A673 (cell line): ENCODE results near the gene XYLT1.

Source experiments
- CTCF ChIP-seq: fragments of 300-800, 200-600 bp; sonication (generic); conservative IDR thresholded peaks from 2 replicates; pipeline ENCODE4 v1.5.1; 2017; ENCODE audit warnings: low read depth, mild to moderate bottlenecking, antibody characterized with exemption, low read length, moderate library complexity, mixed read lengths
- EZH2 ChIP-seq: fragments of 200-600 bp; sonication (generic); IDR thresholded peaks from 2 replicates; pipeline ENCODE4 v1.6.1; 2017; ENCODE audit warnings: borderline replicate concordance, low read depth, mild to moderate bottlenecking, mixed read lengths, antibody characterized with exemption, low read length; ENCODE audit not compliant: poor library complexity, severe bottlenecking

- no peak for TF ChIP-seq CTCF
- TF ChIP-seq EZH2, result no peak
Observed at GRCh38 chr16:17162560-17162959, 308.2 kb downstream of the XYLT1 start.
